Measurements from ENCODE around the gene WAPL. TPM values are rescaled to one million over a fixed set of nuclear protein-coding genes. Genes with fewer than 3 reads are reported as not detected.
"Not testable (repeated sequence)": the region's sequence is repeated elsewhere in the genome, so short reads cannot be mapped to it uniquely, and the experiment has no call there.

WAPL gene
- total RNA-seq, 1 donor from 2014 or later, result 43.2 TPM

- Histone ChIP-seq H3K4me3 (ENCODE audit: insufficient read depth, low read depth, low read length) (no peak overlapping the region), H3K4me1 (ENCODE audit: insufficient read depth, low read length) (no peaks in the 10 kb centered on the region), H3K4me2 (ENCODE audit: low read length) (no peak overlapping the region), H3K36me3 (ENCODE audit: insufficient read depth, low read length) (no peaks in the 10 kb centered on the region), H3K9ac (ENCODE audit: low read length) (no peak overlapping the region), H3K27ac (ENCODE audit: low read depth, low read length) (no peak overlapping the region), H4K20me1 (ENCODE audit: insufficient read depth, low read length) (no peaks in the 10 kb centered on the region), H3K27me3 (ENCODE audit: insufficient read depth, low read length) (peaks cover 2% of the 10 kb centered on the region), H3K79me2 (ENCODE audit: insufficient read depth, low read length) (no peaks in the 10 kb centered on the region), H2AFZ (ENCODE audit: low read depth, low read length) (no peak overlapping the region), H3K9me3 (ENCODE audit: insufficient read depth, low read depth, low read length) (no peaks in the 10 kb centered on the region)
- FAIRE-seq (no peak), DNase-seq (ENCODE audit: low read depth) (no peak)
- no peaks in the 10 kb centered on the region for H3K27me3 Mint-ChIP-seq (ENCODE audit: low read depth, unreplicated experiment)
- H3K4me3 Mint-ChIP-seq (ENCODE audit: unreplicated experiment), result no peak overlapping the region
- TF ChIP-seq EZH2 (IDR thresholded peaks at IDR 0.05; ENCODE audit: insufficient read depth, low read length) (no peak), CTCF (IDR thresholded peaks at IDR 0.05; ENCODE audit: insufficient read depth, low read depth, low read length) (no peak)
- H3K27ac Mint-ChIP-seq (ENCODE audit: unreplicated experiment), result no peak overlapping the region
- no peaks in the 10 kb centered on the region for H3K4me1 Mint-ChIP-seq (ENCODE audit: low read depth, unreplicated experiment)
- peaks cover 11% of the 10 kb centered on the region for H3K9me3 Mint-ChIP-seq (ENCODE audit: unreplicated experiment)
- no peaks in the 10 kb centered on the region for H3K36me3 Mint-ChIP-seq (ENCODE audit: low read depth, unreplicated experiment)
These were observed 23.5 kb upstream of the WAPL start for GRCh38 chr10:86545101-86545500.

- Histone ChIP-seq H3K79me2 (ENCODE audit: insufficient read depth, low read length) (no peaks in the 10 kb centered on the region), H2AFZ (ENCODE audit: low read depth, low read length) (no peak overlapping the region), H3K27ac (ENCODE audit: low read depth, low read length) (no peak overlapping the region), H3K4me3 (ENCODE audit: insufficient read depth, low read depth, low read length) (no peak overlapping the region), H3K9me3 (ENCODE audit: insufficient read depth, low read depth, low read length) (no peaks in the 10 kb centered on the region), H3K4me2 (ENCODE audit: low read length) (no peak overlapping the region), H3K9ac (ENCODE audit: low read length) (no peak overlapping the region), H4K20me1 (ENCODE audit: insufficient read depth, low read length) (no peaks in the 10 kb centered on the region), H3K4me1 (ENCODE audit: insufficient read depth, low read length) (peaks cover 6% of the 10 kb centered on the region), H3K36me3 (ENCODE audit: insufficient read depth, low read length) (no peaks in the 10 kb centered on the region), H3K27me3 (ENCODE audit: insufficient read depth, low read length) (no peaks in the 10 kb centered on the region)
- Mint-ChIP-seq H3K9me3 (ENCODE audit: unreplicated experiment) (peaks cover 2% of the 10 kb centered on the region), H3K4me1 (ENCODE audit: low read depth, unreplicated experiment) (no peaks in the 10 kb centered on the region), H3K4me3 (ENCODE audit: unreplicated experiment) (no peak overlapping the region), H3K36me3 (ENCODE audit: low read depth, unreplicated experiment) (no peaks in the 10 kb centered on the region), H3K27me3 (ENCODE audit: low read depth, unreplicated experiment) (peaks cover 14% of the 10 kb centered on the region), H3K27ac (ENCODE audit: unreplicated experiment) (no peak overlapping the region)
- FAIRE-seq (no peak), DNase-seq (ENCODE audit: low read depth) (no peak)
- TF ChIP-seq EZH2 (IDR thresholded peaks at IDR 0.05; ENCODE audit: insufficient read depth, low read length) (no peak), CTCF (IDR thresholded peaks at IDR 0.05; ENCODE audit: insufficient read depth, low read depth, low read length) (no peak)
These were observed 18.4 kb upstream of the WAPL start for GRCh38 chr10:86540016-86540415.

- Histone ChIP-seq H4K20me1 (ENCODE audit: insufficient read depth, low read length) (no peaks in the 10 kb centered on the region), H3K27ac (ENCODE audit: low read depth, low read length) (no peak overlapping the region), H3K4me1 (ENCODE audit: insufficient read depth, low read length) (peaks cover 6% of the 10 kb centered on the region), H3K27me3 (ENCODE audit: insufficient read depth, low read length) (no peaks in the 10 kb centered on the region), H3K4me2 (ENCODE audit: low read length) (no peak overlapping the region), H3K4me3 (ENCODE audit: insufficient read depth, low read depth, low read length) (no peak overlapping the region), H2AFZ (ENCODE audit: low read depth, low read length) (no peak overlapping the region), H3K9ac (ENCODE audit: low read length) (no peak overlapping the region), H3K36me3 (ENCODE audit: insufficient read depth, low read length) (no peaks in the 10 kb centered on the region), H3K79me2 (ENCODE audit: insufficient read depth, low read length) (no peaks in the 10 kb centered on the region), H3K9me3 (ENCODE audit: insufficient read depth, low read depth, low read length) (no peaks in the 10 kb centered on the region)
- Mint-ChIP-seq H3K9me3 (ENCODE audit: unreplicated experiment) (peaks cover 2% of the 10 kb centered on the region), H3K4me3 (ENCODE audit: unreplicated experiment) (no peak overlapping the region), H3K27ac (ENCODE audit: unreplicated experiment) (no peak overlapping the region), H3K27me3 (ENCODE audit: low read depth, unreplicated experiment) (peaks cover 21% of the 10 kb centered on the region), H3K4me1 (ENCODE audit: low read depth, unreplicated experiment) (peaks cover 3% of the 10 kb centered on the region), H3K36me3 (ENCODE audit: low read depth, unreplicated experiment) (peaks cover 2% of the 10 kb centered on the region)
- FAIRE-seq (no peak), DNase-seq (ENCODE audit: low read depth) (no peak)
- TF ChIP-seq CTCF (IDR thresholded peaks at IDR 0.05; ENCODE audit: insufficient read depth, low read depth, low read length) (no peak), EZH2 (IDR thresholded peaks at IDR 0.05; ENCODE audit: insufficient read depth, low read length) (no peak)
These were observed 17.0 kb upstream of the WAPL start for GRCh38 chr10:86538547-86538946.

- not testable (repeated sequence) for H3K4me3 Mint-ChIP-seq (ENCODE audit: unreplicated experiment); FAIRE-seq; H3K36me3 ChIP-seq (ENCODE audit: insufficient read depth, low read length); H3K9me3 ChIP-seq (ENCODE audit: insufficient read depth, low read depth, low read length); H4K20me1 ChIP-seq (ENCODE audit: insufficient read depth, low read length); H3K9ac ChIP-seq (ENCODE audit: low read length); H3K4me2 ChIP-seq (ENCODE audit: low read length); H3K27ac ChIP-seq (ENCODE audit: low read depth, low read length); H3K4me3 ChIP-seq (ENCODE audit: insufficient read depth, low read depth, low read length); H2AFZ ChIP-seq (ENCODE audit: low read depth, low read length); H3K36me3 Mint-ChIP-seq (ENCODE audit: low read depth, unreplicated experiment); DNase-seq (ENCODE audit: low read depth); H3K79me2 ChIP-seq (ENCODE audit: insufficient read depth, low read length); H3K27ac Mint-ChIP-seq (ENCODE audit: unreplicated experiment); H3K4me1 Mint-ChIP-seq (ENCODE audit: low read depth, unreplicated experiment); H3K9me3 Mint-ChIP-seq (ENCODE audit: unreplicated experiment); H3K4me1 ChIP-seq (ENCODE audit: insufficient read depth, low read length); H3K27me3 ChIP-seq (ENCODE audit: insufficient read depth, low read length)
- H3K27me3 Mint-ChIP-seq (ENCODE audit: low read depth, unreplicated experiment), result peaks cover 21% of the 10 kb centered on the region
These were observed 16.4 kb upstream of the WAPL start for GRCh38 chr10:86538040-86538439.
